Subcutaneous adipose tissue (tissue), 4 donors: ENCODE measurements around the gene IGFALS. TPM values are rescaled to one million over a fixed set of nuclear protein-coding genes. Genes with fewer than 3 reads are reported as not detected.

Experiments used
- total RNA-seq, 4 donors: library from RNA; depleted of rRNA; stranded (reverse); fragments of >200 nt; gene quantifications; one replicate each; pipeline ENCODE4 v1.1.0, GENCODE V29; 2016
- TF ChIP-seq, protein P1 (sequence below): fragments of 450-650 bp; IDR thresholded peaks from one replicate; pipeline ENCODE4 v1.5.1; 2016; ENCODE audit warnings: low read depth, mild to moderate bottlenecking, control low read depth, antibody characterized with exemption, moderate library complexity

The IGFALS gene
- total RNA-seq, 4 donors from 2014 or later, result 0.66 TPM; not detected in 3

DNA sequence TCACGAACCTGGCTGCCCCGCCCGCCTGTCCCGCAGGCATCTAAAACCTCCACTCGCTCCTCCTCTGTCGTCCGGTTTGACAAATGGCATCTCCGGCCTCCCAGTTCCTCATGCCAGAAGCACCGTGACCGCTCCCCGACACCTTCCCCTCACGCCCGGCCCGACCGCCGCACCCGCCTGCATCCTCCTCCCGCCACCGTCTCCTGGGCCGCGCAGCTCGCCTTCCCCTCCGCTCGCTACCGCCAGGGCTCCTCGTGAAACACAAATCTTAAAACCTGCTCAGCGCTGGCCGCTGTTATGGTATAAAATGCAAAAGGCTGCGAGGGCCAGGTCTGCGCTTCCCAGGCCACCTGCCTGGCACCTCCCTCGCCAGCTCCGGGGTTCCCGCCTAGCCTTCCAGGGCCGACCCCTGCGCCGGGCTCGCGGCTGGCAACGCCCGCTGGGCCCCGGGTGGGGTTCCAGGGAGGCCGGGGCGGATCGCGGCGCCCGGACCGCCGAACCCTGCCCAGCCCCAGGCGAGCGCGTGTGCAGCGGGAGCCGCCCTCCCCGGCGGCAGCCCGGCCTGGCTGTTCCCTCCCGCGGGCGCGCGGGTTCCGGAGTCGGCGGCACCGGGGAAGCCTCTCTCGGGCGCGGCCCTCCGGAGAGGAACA is 11.6 kb downstream of the IGFALS start:
- TF ChIP-seq, protein P1, sequence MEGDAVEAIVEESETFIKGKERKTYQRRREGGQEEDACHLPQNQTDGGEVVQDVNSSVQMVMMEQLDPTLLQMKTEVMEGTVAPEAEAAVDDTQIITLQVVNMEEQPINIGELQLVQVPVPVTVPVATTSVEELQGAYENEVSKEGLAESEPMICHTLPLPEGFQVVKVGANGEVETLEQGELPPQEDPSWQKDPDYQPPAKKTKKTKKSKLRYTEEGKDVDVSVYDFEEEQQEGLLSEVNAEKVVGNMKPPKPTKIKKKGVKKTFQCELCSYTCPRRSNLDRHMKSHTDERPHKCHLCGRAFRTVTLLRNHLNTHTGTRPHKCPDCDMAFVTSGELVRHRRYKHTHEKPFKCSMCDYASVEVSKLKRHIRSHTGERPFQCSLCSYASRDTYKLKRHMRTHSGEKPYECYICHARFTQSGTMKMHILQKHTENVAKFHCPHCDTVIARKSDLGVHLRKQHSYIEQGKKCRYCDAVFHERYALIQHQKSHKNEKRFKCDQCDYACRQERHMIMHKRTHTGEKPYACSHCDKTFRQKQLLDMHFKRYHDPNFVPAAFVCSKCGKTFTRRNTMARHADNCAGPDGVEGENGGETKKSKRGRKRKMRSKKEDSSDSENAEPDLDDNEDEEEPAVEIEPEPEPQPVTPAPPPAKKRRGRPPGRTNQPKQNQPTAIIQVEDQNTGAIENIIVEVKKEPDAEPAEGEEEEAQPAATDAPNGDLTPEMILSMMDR, result no peak

DNA sequence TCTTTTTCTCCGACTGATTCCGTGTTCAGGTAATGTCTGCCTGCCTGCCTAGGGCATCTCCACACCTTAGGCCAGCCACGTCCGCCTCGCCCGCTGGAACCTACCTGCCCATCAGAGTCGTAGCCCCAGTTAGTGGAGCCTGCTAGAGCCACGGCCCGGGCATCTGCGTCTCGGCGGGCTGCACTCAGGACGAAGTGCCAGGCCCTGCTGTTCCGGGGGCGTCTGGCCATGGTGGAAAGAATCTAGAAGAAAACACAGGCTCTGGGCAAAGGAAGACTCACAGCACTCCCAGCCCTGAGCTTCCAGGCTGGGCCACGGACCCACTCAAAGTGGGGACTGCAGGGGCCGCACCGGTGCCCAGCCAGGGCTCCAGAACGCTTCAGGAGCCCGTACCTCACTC is 12.3 kb downstream of the IGFALS start:
- TF ChIP-seq, protein P1, result no peak

DNA sequence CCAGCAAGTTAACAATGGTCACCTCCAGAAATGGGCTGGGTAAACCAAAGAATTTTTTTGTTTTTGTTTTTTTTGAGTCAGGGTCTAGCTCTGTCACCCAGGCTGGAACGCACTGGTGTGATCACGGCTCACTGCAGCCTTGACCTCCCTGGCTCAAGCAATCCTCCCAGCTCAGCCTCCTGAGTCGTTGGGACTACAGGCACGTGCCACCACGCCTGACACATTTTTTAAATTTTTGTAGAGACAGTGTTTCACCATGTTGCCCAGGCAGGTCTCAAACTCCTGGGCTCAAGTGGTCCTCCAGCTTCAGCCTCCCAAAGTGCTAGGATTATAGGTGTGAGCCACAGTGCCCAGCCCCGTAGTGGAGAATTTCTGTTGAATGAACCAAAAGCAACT is 12.8 kb downstream of the IGFALS start:
- TF ChIP-seq, protein P1, result no peak

DNA sequence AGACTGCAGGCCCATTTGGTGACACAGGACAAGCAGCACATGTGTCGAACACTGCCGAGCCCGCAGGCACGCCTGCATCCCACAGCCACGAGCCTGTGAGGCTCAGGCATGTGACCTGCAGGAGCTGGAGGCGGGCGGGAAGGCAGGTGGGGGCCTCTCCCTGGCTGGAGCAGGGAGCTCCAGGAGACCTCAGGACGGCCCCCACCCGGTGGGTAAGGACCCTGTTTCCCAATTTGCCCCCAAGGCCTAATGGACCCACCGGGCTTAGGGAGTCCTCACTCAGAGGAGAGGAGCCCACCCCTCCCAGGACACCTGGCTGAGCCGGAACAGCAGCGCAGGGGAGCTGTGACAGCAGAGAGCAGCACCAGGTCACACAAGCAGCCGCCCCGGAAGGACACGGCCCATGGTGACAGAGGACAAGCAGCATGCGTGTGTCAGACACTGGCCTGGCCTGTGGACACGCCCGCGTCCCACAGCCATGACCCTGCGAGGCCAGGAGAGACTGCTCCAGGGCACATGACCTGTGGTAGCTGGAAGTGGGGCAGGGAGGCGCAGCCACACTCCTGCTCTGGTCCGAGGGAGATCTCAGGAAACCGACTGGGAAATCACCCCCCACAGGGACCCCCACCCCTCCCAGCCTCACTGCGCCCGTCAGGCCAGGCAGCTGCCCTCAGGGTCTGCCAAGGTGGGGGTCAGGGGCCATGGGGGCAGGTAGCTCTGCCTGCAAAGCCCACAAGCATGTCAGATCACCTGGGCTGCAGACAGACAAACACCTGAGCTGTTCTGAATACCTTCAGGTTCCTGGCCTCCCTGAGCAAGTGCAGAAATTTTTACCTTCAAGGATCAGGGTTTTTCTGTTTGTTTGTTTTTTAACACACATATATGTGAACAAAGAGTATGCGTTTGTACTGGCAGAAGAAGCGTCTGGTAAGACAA is 13.5 kb downstream of the IGFALS start:
- TF ChIP-seq, protein P1, result no peak

DNA sequence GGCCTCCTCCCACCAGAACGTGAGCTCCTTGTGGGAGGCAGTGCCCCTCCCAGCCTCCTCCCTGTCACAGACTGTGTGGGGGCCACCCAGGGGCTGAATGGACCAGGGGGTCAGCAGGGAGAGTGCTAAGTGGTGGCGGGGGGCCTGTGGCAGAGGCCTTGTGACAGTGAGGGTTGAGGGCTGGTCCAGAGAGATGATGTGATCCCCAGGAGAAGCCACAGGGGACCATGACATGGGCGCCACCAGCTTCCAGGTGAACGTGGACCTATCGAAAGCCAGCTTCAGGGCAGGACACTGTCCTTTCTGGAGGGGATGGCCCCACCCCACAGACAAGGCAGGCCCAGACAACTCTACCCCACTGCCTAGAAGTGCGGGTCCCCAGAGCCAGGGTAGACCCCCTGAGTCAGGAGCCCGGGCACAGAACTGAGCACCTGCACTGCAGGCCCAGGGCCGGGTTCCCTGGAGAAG is 14.2 kb downstream of the IGFALS start:
- TF ChIP-seq, protein P1, result no peak

DNA sequence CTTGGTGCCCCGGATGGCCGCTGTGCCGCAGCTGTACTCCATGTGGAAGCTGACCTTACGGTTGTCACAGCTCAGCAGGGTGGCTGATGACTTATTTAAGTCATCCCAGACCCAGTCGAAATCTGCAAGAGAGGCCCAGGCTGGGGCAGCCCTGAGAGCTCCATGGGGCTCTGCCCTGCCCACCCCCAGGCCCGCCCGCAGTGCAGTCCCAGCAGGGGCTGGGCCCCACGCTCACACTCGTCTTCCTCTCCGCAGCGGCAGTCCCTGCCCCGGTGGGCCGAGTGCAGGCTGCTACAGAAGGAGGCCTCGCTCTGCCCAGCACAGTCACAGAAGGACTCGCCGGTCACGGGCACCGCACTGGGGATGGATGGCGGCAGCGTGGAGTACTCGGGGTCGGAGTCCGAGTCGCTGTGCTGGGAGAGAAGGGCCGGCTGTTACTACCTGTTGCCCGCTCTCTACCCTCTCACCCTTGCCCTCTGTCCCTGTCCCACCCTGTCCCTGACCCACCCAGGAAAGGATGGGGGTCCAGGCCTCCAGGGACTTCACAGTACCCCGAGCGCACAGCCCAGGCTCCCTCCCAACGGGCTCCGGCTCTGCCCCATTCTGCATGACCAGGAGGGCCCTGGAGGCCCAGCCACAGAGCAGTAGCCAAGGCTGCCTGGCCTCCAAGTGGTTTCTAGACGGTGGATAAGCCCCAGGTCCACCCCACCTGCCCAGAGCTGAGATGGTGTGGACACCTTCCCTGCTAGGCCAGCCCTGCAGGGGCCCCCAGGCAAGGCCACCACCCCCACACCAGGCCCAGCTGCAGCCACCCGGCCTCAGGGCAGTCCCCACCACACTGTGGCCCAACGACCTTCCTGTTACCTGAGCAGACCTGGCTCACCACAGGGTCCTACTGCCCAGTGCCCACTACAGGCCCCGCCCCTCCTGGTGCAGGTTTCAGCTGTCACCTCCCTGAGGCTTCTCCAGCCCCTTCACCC is 15.0 kb downstream of the IGFALS start:
- TF ChIP-seq, protein P1, result no peak
